Trophoblast cell (in vitro differentiated cells and primary cell): Measurements from ENCODE around the gene SF3B2.

ENCODE experiments used
- DNase-seq, 2 donors: peaks; one replicate each; pipeline ENCODE4 v3.0.0-alpha.2; 2016
- H2AFZ ChIP-seq: 2 replicates; pipeline ENCODE4 v1.6.1; 2013; ENCODE audit warnings: low read length, moderate library complexity, mild to moderate bottlenecking; ENCODE audit not compliant: insufficient read depth, poor library complexity
- H2AK5ac ChIP-seq: 2 replicates; pipeline ENCODE4 v1.6.1; 2013; ENCODE audit warnings: mild to moderate bottlenecking, low read length
- H2BK120ac ChIP-seq: 2 replicates; pipeline ENCODE4 v1.6.1; 2013; ENCODE audit warnings: low read length, mild to moderate bottlenecking, moderate library complexity; ENCODE audit not compliant: insufficient read depth, poor library complexity
- H2BK12ac ChIP-seq: 2 replicates; pipeline ENCODE4 v1.6.1; 2013; ENCODE audit warnings: mild to moderate bottlenecking, low read length, moderate library complexity
- H2BK5ac ChIP-seq: 2 replicates; pipeline ENCODE4 v1.6.1; 2013; ENCODE audit warnings: low read length, low read depth, moderate library complexity, mild to moderate bottlenecking; ENCODE audit not compliant: poor library complexity
- H3K14ac ChIP-seq: 2 replicates; pipeline ENCODE4 v1.6.1; 2013; ENCODE audit warnings: mild to moderate bottlenecking, low read length
- H3K18ac ChIP-seq: 2 replicates; pipeline ENCODE4 v1.6.1; 2013; ENCODE audit warnings: mild to moderate bottlenecking, low read length
- H3K23ac ChIP-seq: 2 replicates; pipeline ENCODE4 v1.6.1; 2013; ENCODE audit warnings: low read length
- H3K27ac ChIP-seq: 2 replicates; pipeline ENCODE4 v1.5.1; 2013; ENCODE audit warnings: low read depth, mild to moderate bottlenecking, inconsistent platforms, low read length, moderate library complexity
- H3K27me3 ChIP-seq: 2 replicates; pipeline ENCODE4 v1.6.1; 2013; ENCODE audit warnings: inconsistent platforms, mild to moderate bottlenecking, low read length, moderate library complexity; ENCODE audit not compliant: insufficient read depth
- H3K36me3 ChIP-seq, 2 experiments: 1 replicate in 1 of 2; 2 replicates in 1 of 2; pipeline ENCODE4 v1.6.1; 2013; ENCODE audit warnings: low read length in 2 of 2, mild to moderate bottlenecking in 2 of 2, moderate library complexity in 1 of 2; ENCODE audit not compliant: insufficient read depth in 2 of 2, control insufficient read depth in 1 of 2
- H3K4ac ChIP-seq: 2 replicates; pipeline ENCODE4 v1.6.1; 2013; ENCODE audit warnings: low read depth, mild to moderate bottlenecking, low read length, moderate library complexity
- H3K4me1 ChIP-seq, 2 experiments: 1 replicate in 1 of 2; 2 replicates in 1 of 2; pipeline ENCODE4 v1.6.1; 2013; ENCODE audit warnings: low read length in 2 of 2, mild to moderate bottlenecking in 2 of 2, moderate library complexity in 1 of 2; ENCODE audit not compliant: insufficient read depth in 2 of 2, control insufficient read depth in 1 of 2
- H3K4me2 ChIP-seq: 2 replicates; pipeline ENCODE4 v1.6.1; 2013; ENCODE audit warnings: inconsistent platforms, mild to moderate bottlenecking, low read length, moderate library complexity
- H3K4me3 ChIP-seq: 2 replicates; pipeline ENCODE4 v1.5.1; 2013; ENCODE audit warnings: mild to moderate bottlenecking, low read depth, low read length, inconsistent platforms
- H3K79me1 ChIP-seq: one replicate; pipeline ENCODE4 v1.6.1; 2013; ENCODE audit warnings: low read length
- H3K79me2 ChIP-seq: 2 replicates; pipeline ENCODE4 v1.6.1; 2013; ENCODE audit warnings: low read length, mild to moderate bottlenecking; ENCODE audit not compliant: control insufficient read depth, insufficient read depth, poor library complexity
- H3K9ac ChIP-seq: 2 replicates; pipeline ENCODE4 v1.6.1; 2013; ENCODE audit warnings: mild to moderate bottlenecking, low read length
- H3K9me3 ChIP-seq: 2 replicates; pipeline ENCODE4 v1.6.1; 2013; ENCODE audit warnings: low read depth, mild to moderate bottlenecking, control low read depth, inconsistent platforms, low read length; ENCODE audit not compliant: insufficient read depth
- H4K12ac ChIP-seq: 2 replicates; pipeline ENCODE4 v1.6.1; 2013; ENCODE audit warnings: low read depth, mild to moderate bottlenecking, low read length, moderate library complexity
- H4K8ac ChIP-seq: 2 replicates; pipeline ENCODE4 v1.6.1; 2013; ENCODE audit warnings: low read depth, mild to moderate bottlenecking, low read length, moderate library complexity
- H4K91ac ChIP-seq: one replicate; pipeline ENCODE4 v1.6.1; 2013; ENCODE audit warnings: low read depth, mild to moderate bottlenecking, low read length, moderate library complexity
- WGBS: extraction: QIAGEN DNeasy Blood & Tissue Kit; methylation state at CpG from one replicate; pipeline ENCODE4 v1.1.7; 2013; ENCODE audit warnings: missing lambda C conversion rate; ENCODE audit not compliant: insufficient read length, insufficient coverage; ENCODE audit errors: extremely low coverage; 5-methylcytosine and 5-hydroxymethylcytosine counted together

Gene SF3B2

DNA sequence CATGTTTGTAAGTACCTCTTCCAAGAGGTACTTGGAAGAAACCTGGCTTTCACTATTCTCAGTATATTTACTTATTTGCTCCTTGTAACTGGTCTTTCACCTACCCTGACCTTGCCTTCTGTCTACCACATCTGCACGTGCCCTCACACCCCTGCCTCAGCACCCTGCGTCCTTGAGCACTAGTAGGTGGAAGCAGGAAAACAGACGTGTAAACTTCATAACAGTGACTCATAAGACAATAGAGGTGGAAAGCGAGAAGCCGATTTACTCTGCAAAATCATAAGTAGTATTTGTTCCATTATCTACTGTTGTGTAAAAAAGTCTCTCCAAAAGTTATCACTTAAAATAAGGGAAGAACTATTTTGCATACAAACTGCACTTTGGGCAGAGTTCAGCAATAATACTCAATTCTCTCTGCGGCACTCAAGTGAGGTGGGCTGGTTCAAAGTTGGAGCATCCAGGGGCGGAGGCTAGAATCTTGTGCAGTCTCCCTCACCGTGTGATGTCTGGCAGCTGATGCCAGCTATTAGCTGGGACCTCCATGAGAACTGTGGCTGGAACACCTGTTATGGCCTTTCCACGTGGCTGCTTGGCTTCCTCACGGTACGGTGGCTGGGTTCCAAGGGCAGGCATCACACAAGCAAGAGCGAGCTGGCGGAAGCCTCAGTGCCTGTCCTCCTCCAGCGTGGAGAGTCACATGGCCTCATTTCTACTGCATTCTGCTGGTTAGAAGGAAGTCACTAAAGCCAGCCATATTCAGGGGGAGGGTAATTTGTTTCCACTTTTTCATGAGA is 48.3 kb downstream of the SF3B2 start:
- Histone ChIP-seq H3K27me3 (no peaks in the 10 kb centered on the region), H2BK5ac (no peak overlapping the region), H3K27ac (no peak overlapping the region), H3K79me2 (no peaks in the 10 kb centered on the region), H3K9ac (no peak overlapping the region), H3K4me2 (no peak overlapping the region), H4K91ac (no peak overlapping the region), H3K4me3 (no peak overlapping the region), H2AK5ac (no peak overlapping the region), H2BK12ac (no peak overlapping the region), H3K9me3 (peaks cover 1% of the 10 kb centered on the region), H4K12ac (no peak overlapping the region), H2AFZ (no peak overlapping the region), H3K14ac (no peak overlapping the region), H3K4me1 (no peaks in the 10 kb centered on the region), H3K23ac (no peak overlapping the region), H3K4ac (no peak overlapping the region), H2BK120ac (no peak overlapping the region), H3K18ac (peak overlapping the region; percentile 60), H3K36me3 (peaks cover 0 to 3% of the 10 kb centered on the region in 2 experiments), H4K8ac (no peak overlapping the region), H3K79me1 (no peaks in the 10 kb centered on the region)
- no peak for DNase-seq
- no CpG with 5 or more reads among the region's 14 CpGs for WGBS

DNA sequence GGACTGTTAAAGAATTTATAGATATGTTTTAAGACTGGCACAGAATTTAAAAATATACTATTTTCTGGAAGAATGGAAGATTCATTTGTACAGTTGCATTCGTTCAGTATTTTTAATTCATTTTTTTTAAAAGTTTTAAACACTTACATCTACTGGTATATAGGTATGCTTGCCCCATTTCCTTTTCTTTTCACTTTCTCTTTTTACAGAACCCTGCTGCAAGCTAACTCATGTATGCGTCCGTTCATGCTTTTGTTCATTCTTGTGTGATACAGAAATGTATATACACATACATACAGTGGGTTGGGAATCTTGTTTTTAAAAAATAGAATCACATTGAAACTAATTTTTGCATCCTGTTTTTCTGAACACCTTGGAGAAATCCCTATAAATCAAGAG is 48.9 kb downstream of the SF3B2 start:
- Histone ChIP-seq H3K23ac (no peak overlapping the region), H3K9ac (no peak overlapping the region), H2BK120ac (no peak overlapping the region), H3K4me1 (peaks cover 0 to 2% of the 10 kb centered on the region in 2 experiments), H3K18ac (no peak overlapping the region), H2BK12ac (no peak overlapping the region), H3K4me3 (no peak overlapping the region), H3K79me1 (no peaks in the 10 kb centered on the region), H4K91ac (no peak overlapping the region), H2AFZ (no peak overlapping the region), H3K27me3 (no peaks in the 10 kb centered on the region), H3K79me2 (peaks cover 2% of the 10 kb centered on the region), H3K36me3 (peaks cover 0 to 3% of the 10 kb centered on the region in 2 experiments), H3K27ac (no peak overlapping the region), H3K14ac (no peak overlapping the region), H2AK5ac (no peak overlapping the region), H3K4me2 (no peak overlapping the region), H4K8ac (no peak overlapping the region), H3K9me3 (peaks cover 1% of the 10 kb centered on the region), H2BK5ac (no peak overlapping the region), H3K4ac (no peak overlapping the region), H4K12ac (no peak overlapping the region)
- no peak for DNase-seq
- WGBS = no CpG with 5 or more reads among the region's 3 CpGs

DNA sequence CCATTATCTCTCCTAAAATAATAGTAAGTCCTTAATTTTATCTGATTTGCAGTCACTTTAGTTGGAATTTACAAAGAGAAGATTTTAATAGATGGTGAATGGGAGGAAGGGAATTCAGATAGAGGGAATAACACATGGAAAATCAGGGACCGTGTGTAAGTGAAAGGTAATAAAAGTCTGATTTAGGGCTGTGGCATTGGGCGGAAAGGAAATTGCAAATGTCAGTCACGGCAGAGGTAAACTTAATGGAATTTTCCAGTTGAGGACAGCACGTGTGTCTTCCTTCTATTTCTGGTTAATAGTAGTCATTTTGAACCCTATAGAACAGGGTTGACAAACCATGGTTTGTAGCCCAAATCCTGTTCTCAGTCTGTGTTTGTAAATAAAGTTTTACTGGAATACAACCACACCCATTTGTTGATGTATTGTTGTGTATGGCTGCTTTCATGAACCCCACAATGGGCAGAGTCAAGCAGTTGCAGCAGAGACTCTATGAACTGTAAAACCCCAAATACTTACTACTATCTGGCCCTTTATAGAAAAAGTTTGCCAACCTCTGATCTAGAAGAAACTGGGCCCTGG is 52.0 kb downstream of the SF3B2 start:
- Histone ChIP-seq H3K79me1 (peaks cover 5% of the 10 kb centered on the region), H2BK5ac (no peak overlapping the region), H3K18ac (no peak overlapping the region), H3K14ac (no peak overlapping the region), H4K12ac (no peak overlapping the region), H3K9ac (no peak overlapping the region), H2AFZ (no peak overlapping the region), H4K91ac (no peak overlapping the region), H4K8ac (no peak overlapping the region), H3K4ac (no peak overlapping the region), H3K36me3 (peaks cover 0 to 3% of the 10 kb centered on the region in 2 experiments), H3K27me3 (no peaks in the 10 kb centered on the region), H3K23ac (no peak overlapping the region), H2BK120ac (no peak overlapping the region), H3K9me3 (peaks cover 1% of the 10 kb centered on the region), H2BK12ac (no peak overlapping the region), H3K4me3 (no peak overlapping the region), H3K27ac (no peak overlapping the region), H3K4me1 (peaks cover 9 to 17% of the 10 kb centered on the region in 2 experiments), H2AK5ac (no peak overlapping the region), H3K79me2 (peaks cover 2% of the 10 kb centered on the region), H3K4me2 (no peak overlapping the region)
- WGBS = 100% methylated on average over 1 of the region's 4 CpGs
- DNase-seq = no peak

DNA sequence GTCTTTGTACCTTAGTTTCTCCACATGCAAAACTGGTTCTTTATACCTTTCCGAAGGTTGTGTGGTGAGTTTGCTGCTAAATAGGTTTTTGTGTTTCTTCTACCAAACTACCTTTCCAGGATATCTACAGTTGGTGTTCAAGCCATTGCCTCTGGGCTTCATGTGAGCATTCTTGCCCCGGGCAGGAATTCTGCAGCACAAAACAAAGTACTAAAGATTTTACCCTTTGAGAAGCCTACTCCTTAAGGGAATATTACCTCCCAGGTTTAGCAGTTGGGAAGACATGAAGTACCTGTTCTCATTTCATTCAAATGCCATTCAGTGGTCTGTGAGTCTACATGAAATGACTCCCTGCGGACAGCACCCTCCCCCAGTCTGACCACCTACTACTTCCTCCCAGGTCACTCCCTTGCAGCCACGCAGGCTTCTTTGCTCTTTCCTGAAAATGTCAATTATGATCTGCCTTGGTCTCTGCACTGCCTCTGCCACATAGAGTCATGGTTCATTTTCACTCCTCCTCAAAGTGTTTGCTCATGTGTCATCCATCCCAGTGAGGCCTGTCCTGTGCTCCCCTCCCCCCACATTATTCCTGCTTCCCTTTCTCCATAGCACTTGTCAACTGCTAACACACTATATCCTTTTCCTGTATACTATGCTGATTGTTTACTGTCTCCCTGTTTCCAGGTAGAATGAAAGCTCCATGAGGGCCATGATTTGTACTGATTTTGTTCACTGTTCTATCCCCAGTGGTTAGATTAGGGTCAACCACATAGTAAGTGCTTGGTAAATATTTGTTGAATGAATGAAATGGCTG is 54.8 kb downstream of the SF3B2 start:
- H3K4me1 ChIP-seq = peaks cover 11 to 20% of the 10 kb centered on the region in 2 experiments
- peak overlapping the region; percentile 83 for H3K27ac ChIP-seq
- no peak overlapping the region for H3K4ac ChIP-seq
- H4K91ac ChIP-seq = no peak overlapping the region
- no peak overlapping the region for H3K4me3 ChIP-seq
- peak overlapping the region; percentile 40 for H3K4me2 ChIP-seq
- no peaks in the 10 kb centered on the region for H3K27me3 ChIP-seq
- no peak overlapping the region for H3K23ac ChIP-seq
- peak; percentile 26 to 55 for DNase-seq
- H3K9ac ChIP-seq = no peak overlapping the region
- H3K14ac ChIP-seq = no peak overlapping the region
- H4K8ac ChIP-seq = no peak overlapping the region
- no peak overlapping the region for H2BK120ac ChIP-seq
- WGBS = no CpG with 5 or more reads among the region's 4 CpGs
- H4K12ac ChIP-seq = no peak overlapping the region
- H3K9me3 ChIP-seq = no peaks in the 10 kb centered on the region
- no peak overlapping the region for H2BK12ac ChIP-seq
- peaks cover 5% of the 10 kb centered on the region for H3K79me1 ChIP-seq
- no peak overlapping the region for H2BK5ac ChIP-seq
- H3K79me2 ChIP-seq = peaks cover 2% of the 10 kb centered on the region
- no peak overlapping the region for H2AK5ac ChIP-seq
- H3K36me3 ChIP-seq = no peaks in the 10 kb centered on the region
- no peak overlapping the region for H2AFZ ChIP-seq
- no peak overlapping the region for H3K18ac ChIP-seq
